Neural progenitor cell (in vitro differentiated cells): Measurements from ENCODE around the gene EYA3. TPM values are rescaled to one million over a fixed set of nuclear protein-coding genes. Genes with fewer than 3 reads are reported as not detected.

ENCODE experiments used
- DNase-seq: peaks from one replicate; pipeline ENCODE4 v3.0.0-alpha.2; 2016; ENCODE audit warnings: low spot score
- H2AFZ ChIP-seq: fragments of 200-600 bp; sonication (generic); replicated peaks from 2 replicates; pipeline ENCODE4 v1.6.1; 2016; ENCODE audit warnings: antibody characterized with exemption
- H3F3A ChIP-seq: fragments of 200-600 bp; sonication (generic); 2 replicates; pipeline ENCODE4 v1.6.1; 2016; ENCODE audit warnings: antibody characterized with exemption, low read depth
- H3K27ac ChIP-seq: fragments of 200-600 bp; sonication (generic); 2 replicates; pipeline ENCODE4 v1.5.1; 2016; ENCODE audit warnings: mild to moderate bottlenecking
- H3K27me3 ChIP-seq: fragments of 200-600 bp; sonication (generic); 2 replicates; pipeline ENCODE4 v1.6.1; 2016; ENCODE audit warnings: mild to moderate bottlenecking, moderate library complexity
- H3K36me3 ChIP-seq: fragments of 200-600 bp; sonication (generic); 2 replicates; pipeline ENCODE4 v1.5.1; 2016
- H3K4me1 ChIP-seq: fragments of 200-600 bp; sonication (generic); 2 replicates; pipeline ENCODE4 v1.6.1; 2016; ENCODE audit warnings: mixed run types
- H3K4me2 ChIP-seq: fragments of 200-600 bp; sonication (generic); 2 replicates; pipeline ENCODE4 v1.6.1; 2016
- H3K4me3 ChIP-seq: fragments of 200-600 bp; sonication (generic); 2 replicates; pipeline ENCODE4 v1.5.1; 2016
- H3K79me2 ChIP-seq: fragments of 200-600 bp; sonication (generic); 2 replicates; pipeline ENCODE4 v1.6.1; 2016; ENCODE audit warnings: low read depth
- H3K9ac ChIP-seq: fragments of 200-600 bp; sonication (generic); 2 replicates; pipeline ENCODE4 v1.6.1; 2016
- H3K9me3 ChIP-seq: fragments of 200-600 bp; sonication (generic); 2 replicates; pipeline ENCODE4 v1.5.1; 2016; ENCODE audit warnings: low read depth
- H4K20me1 ChIP-seq: fragments of 200-600 bp; sonication (generic); 2 replicates; pipeline ENCODE4 v1.6.1; 2016; ENCODE audit warnings: low read depth
- H3K27ac Mint-ChIP-seq: 3 replicates; pipeline ENCODE4 v1.8.0; 2021; ENCODE audit warnings: mixed read lengths
- H3K27me3 Mint-ChIP-seq: 2 replicates; pipeline ENCODE4 v1.8.0; 2022; ENCODE audit warnings: low read depth, mild to moderate bottlenecking, inconsistent platforms, moderate library complexity, mixed read lengths; ENCODE audit not compliant: insufficient read depth
- H3K36me3 Mint-ChIP-seq: 3 replicates; pipeline ENCODE4 v1.8.0; 2021; ENCODE audit warnings: mixed read lengths
- H3K4me1 Mint-ChIP-seq: 3 replicates; pipeline ENCODE4 v1.8.0; 2021; ENCODE audit warnings: mixed read lengths
- H3K4me3 Mint-ChIP-seq: 3 replicates; pipeline ENCODE4 v1.8.0; 2021; ENCODE audit warnings: mild to moderate bottlenecking, moderate library complexity, mixed read lengths
- H3K9me3 Mint-ChIP-seq: 3 replicates; pipeline ENCODE4 v1.8.0; 2020; ENCODE audit warnings: mixed read lengths
- EZH2 ChIP-seq: fragments of 200-600 bp; sonication (generic); IDR thresholded peaks from 2 replicates; pipeline ENCODE4 v1.6.1; 2017; ENCODE audit warnings: antibody characterized with exemption, mild to moderate bottlenecking, moderate library complexity
- EZH2phosphoT487 ChIP-seq: fragments of 200-600 bp; sonication (generic); IDR thresholded peaks from 2 replicates; pipeline ENCODE4 v1.6.1; 2017; ENCODE audit warnings: antibody characterized with exemption
- total RNA-seq: library from RNA; depleted of rRNA; stranded (reverse); fragments of >200 nt; gene quantifications from 2 replicates; pipeline ENCODE4 v1.2.3, GENCODE V29; 2015; ENCODE audit warnings: low replicate concordance
- TF ChIP-seq, protein P1 (sequence below): fragments of 200-600 bp; sonication (generic); IDR thresholded peaks from 2 replicates; pipeline ENCODE4 v1.5.1; 2017; ENCODE audit warnings: antibody characterized with exemption, mild to moderate bottlenecking

EYA3 gene
- total RNA-seq, 1 donor from 2014 or later = 32.9 TPM

DNA sequence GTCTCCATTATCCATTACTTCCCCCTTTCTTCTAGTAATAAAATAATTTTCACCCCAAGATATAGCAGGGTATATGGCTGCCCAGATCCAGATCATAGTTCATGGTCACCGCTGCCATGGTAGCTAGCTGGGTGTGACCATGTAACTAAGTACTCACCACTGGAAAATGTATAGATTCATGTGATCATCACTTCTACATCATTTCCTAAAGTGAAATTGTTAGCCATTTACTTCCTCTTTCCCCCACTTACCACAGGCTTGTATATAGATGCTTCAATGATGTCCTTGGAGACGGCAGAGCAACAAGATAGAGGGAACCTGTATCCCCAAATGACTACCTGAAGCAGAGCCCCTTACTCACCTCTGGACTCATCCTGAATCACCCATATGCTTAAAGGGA is 22.7 kb upstream of the EYA3 start:
- TF ChIP-seq, protein P1, sequence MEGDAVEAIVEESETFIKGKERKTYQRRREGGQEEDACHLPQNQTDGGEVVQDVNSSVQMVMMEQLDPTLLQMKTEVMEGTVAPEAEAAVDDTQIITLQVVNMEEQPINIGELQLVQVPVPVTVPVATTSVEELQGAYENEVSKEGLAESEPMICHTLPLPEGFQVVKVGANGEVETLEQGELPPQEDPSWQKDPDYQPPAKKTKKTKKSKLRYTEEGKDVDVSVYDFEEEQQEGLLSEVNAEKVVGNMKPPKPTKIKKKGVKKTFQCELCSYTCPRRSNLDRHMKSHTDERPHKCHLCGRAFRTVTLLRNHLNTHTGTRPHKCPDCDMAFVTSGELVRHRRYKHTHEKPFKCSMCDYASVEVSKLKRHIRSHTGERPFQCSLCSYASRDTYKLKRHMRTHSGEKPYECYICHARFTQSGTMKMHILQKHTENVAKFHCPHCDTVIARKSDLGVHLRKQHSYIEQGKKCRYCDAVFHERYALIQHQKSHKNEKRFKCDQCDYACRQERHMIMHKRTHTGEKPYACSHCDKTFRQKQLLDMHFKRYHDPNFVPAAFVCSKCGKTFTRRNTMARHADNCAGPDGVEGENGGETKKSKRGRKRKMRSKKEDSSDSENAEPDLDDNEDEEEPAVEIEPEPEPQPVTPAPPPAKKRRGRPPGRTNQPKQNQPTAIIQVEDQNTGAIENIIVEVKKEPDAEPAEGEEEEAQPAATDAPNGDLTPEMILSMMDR = no peak
- no peak for TF ChIP-seq EZH2
- no peak for TF ChIP-seq EZH2phosphoT487
- no peak overlapping the region for H3K4me3 ChIP-seq
- H3K79me2 ChIP-seq = no peaks in the 10 kb centered on the region
- no peak overlapping the region for H3K27ac Mint-ChIP-seq
- no peak overlapping the region for H3K4me2 ChIP-seq
- peaks cover 4% of the 10 kb centered on the region for H3K27me3 Mint-ChIP-seq
- H2AFZ ChIP-seq = no peak overlapping the region
- H3K9ac ChIP-seq = no peak overlapping the region
- no peak for DNase-seq
- H3F3A ChIP-seq = no peaks in the 10 kb centered on the region
- H3K36me3 ChIP-seq = no peaks in the 10 kb centered on the region
- H3K4me1 ChIP-seq = no peaks in the 10 kb centered on the region
- H3K27ac ChIP-seq = no peak overlapping the region
- no peaks in the 10 kb centered on the region for H3K36me3 Mint-ChIP-seq
- H3K9me3 Mint-ChIP-seq = no peaks in the 10 kb centered on the region
- no peaks in the 10 kb centered on the region for H4K20me1 ChIP-seq
- no peaks in the 10 kb centered on the region for H3K9me3 ChIP-seq
- H3K4me1 Mint-ChIP-seq = no peaks in the 10 kb centered on the region
- no peaks in the 10 kb centered on the region for H3K27me3 ChIP-seq
- no peak overlapping the region for H3K4me3 Mint-ChIP-seq

DNA sequence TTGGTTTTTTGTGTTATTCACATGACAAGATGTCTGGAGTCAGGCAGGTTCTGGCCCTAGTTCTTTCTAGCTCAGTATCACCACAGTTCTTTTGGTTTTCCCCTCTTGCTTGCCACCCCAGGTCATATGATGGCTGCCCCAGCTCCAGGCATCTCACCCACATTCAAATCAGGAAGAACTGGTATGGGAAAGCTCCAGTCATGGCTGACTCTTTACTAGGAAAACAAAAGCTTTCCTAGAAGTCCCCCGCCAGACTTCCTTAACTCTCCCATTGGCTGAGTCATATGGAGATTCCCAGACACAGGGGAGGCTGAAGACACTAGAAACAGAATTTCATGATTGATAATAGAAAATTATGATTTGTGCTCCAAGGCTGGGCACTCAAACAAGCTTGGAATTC is 22.1 kb upstream of the EYA3 start:
- no peaks in the 10 kb centered on the region for H3K9me3 ChIP-seq
- H3K4me1 ChIP-seq = no peaks in the 10 kb centered on the region
- H3K27ac ChIP-seq = no peak overlapping the region
- no peak overlapping the region for H3K4me3 ChIP-seq
- no peaks in the 10 kb centered on the region for H4K20me1 ChIP-seq
- TF ChIP-seq, protein P1 = no peak
- no peak for TF ChIP-seq EZH2phosphoT487
- no peak for TF ChIP-seq EZH2
- H3K4me2 ChIP-seq = no peak overlapping the region
- H2AFZ ChIP-seq = no peak overlapping the region
- no peak overlapping the region for H3K9ac ChIP-seq
- Mint-ChIP-seq H3K9me3 (no peaks in the 10 kb centered on the region), H3K36me3 (no peaks in the 10 kb centered on the region), H3K4me1 (no peaks in the 10 kb centered on the region), H3K27me3 (peaks cover 6% of the 10 kb centered on the region), H3K27ac (no peak overlapping the region), H3K4me3 (no peak overlapping the region)
- DNase-seq = no peak
- no peaks in the 10 kb centered on the region for H3K79me2 ChIP-seq
- no peaks in the 10 kb centered on the region for H3K27me3 ChIP-seq
- H3F3A ChIP-seq = peaks cover 5% of the 10 kb centered on the region
- no peaks in the 10 kb centered on the region for H3K36me3 ChIP-seq

DNA sequence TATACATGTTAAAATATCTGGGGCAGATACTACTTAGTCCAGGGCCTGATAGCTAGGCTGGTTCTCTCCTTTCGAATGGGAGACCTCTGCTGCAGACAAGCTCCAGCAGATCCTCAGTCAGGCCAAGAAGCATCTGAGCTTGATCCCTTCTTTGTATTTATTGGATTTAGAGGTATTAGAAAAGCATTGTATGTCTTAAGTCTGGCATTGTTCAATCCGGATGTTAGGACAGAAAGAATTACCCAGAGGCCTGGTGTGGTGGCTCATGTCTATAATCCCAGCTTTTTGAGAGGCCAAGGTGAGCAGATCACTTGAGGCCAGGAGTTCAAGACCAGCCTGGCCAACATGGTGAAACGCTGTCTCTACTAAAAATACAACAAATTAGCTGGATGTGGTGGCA is 21.2 kb upstream of the EYA3 start:
- H3K4me3 ChIP-seq = no peak overlapping the region
- H2AFZ ChIP-seq = no peak overlapping the region
- no peaks in the 10 kb centered on the region for H4K20me1 ChIP-seq
- Mint-ChIP-seq H3K27ac (no peak overlapping the region), H3K36me3 (no peaks in the 10 kb centered on the region), H3K27me3 (peaks cover 6% of the 10 kb centered on the region), H3K4me3 (no peak overlapping the region), H3K9me3 (no peaks in the 10 kb centered on the region), H3K4me1 (peaks cover 8% of the 10 kb centered on the region)
- H3K4me2 ChIP-seq = no peak overlapping the region
- no peak overlapping the region for H3K9ac ChIP-seq
- H3K36me3 ChIP-seq = no peaks in the 10 kb centered on the region
- TF ChIP-seq, protein P1 = no peak
- TF ChIP-seq EZH2phosphoT487 (no peak), EZH2 (no peak)
- no peak for DNase-seq
- H3K4me1 ChIP-seq = no peaks in the 10 kb centered on the region
- peaks cover 8% of the 10 kb centered on the region for H3F3A ChIP-seq
- no peaks in the 10 kb centered on the region for H3K27me3 ChIP-seq
- H3K9me3 ChIP-seq = no peaks in the 10 kb centered on the region
- H3K79me2 ChIP-seq = no peaks in the 10 kb centered on the region
- H3K27ac ChIP-seq = no peak overlapping the region
